ENCODE data around the gene SLC4A8.

DNA sequence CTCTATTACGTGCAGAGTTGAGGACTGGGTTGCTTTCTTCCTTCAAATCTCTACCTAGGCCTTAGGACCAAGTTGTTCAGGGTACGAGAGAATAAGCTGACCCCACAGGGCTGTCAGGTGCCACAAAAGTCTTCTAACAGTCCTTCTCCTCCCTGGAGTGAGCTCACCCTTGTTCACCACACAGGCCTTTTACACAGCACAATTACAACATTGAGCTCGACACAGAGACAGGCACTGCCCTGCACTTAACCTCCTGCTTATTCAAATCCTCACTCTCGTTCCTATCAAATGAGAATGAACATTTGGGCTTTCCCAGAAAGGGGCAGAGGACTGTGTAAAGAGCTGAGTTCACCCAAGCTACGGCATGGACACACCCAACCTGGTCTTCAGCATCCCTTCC, 35.8 kb upstream of the SLC4A8 start:
- TF ChIP-seq, protein P1, sequence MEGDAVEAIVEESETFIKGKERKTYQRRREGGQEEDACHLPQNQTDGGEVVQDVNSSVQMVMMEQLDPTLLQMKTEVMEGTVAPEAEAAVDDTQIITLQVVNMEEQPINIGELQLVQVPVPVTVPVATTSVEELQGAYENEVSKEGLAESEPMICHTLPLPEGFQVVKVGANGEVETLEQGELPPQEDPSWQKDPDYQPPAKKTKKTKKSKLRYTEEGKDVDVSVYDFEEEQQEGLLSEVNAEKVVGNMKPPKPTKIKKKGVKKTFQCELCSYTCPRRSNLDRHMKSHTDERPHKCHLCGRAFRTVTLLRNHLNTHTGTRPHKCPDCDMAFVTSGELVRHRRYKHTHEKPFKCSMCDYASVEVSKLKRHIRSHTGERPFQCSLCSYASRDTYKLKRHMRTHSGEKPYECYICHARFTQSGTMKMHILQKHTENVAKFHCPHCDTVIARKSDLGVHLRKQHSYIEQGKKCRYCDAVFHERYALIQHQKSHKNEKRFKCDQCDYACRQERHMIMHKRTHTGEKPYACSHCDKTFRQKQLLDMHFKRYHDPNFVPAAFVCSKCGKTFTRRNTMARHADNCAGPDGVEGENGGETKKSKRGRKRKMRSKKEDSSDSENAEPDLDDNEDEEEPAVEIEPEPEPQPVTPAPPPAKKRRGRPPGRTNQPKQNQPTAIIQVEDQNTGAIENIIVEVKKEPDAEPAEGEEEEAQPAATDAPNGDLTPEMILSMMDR (IDR thresholded peaks at IDR 0.05), result no peak
- TF ChIP-seq POLR2AphosphoS5 (IDR thresholded peaks at IDR 0.05; ENCODE audit: insufficient read depth in 1 of 2, low read depth in 1 of 2) (no peak), POLR2A (IDR thresholded peaks at IDR 0.05) (no peak)
